HCT116 (cell line): ENCODE data around the gene FBLN7. TPM values are rescaled to one million over a fixed set of nuclear protein-coding genes. Genes with fewer than 3 reads are reported as not detected.

Experiments
- ATAC-seq: fragments of 200-7000 bp; cut with Tn5 transposase; 2 replicates; pipeline ENCODE4 v1.9.1; 2020; ENCODE audit warnings: mild to moderate bottlenecking, moderate library complexity
- BruUV-seq: library from RNA; stranded (reverse); fragments of 400-500 nt; replicated peaks from 2 replicates; lab custom pipeline; 2021; lab: Mats Ljungman, UMichigan
- CTCF ChIA-PET: fragments of 300-600 bp; sonication (Branson Sonifier 250); formaldehyde crosslinking; loops from one replicate; lab custom pipeline; 2021; ENCODE audit warnings: antibody characterized with exemption; lab: Charles Lee
- POLR2A ChIA-PET: fragments of 300-600, 350-600 bp; sonication (Branson Sonifier 250); formaldehyde crosslinking; loops from one replicate; lab custom pipeline; 2021; ENCODE audit warnings: antibody characterized with exemption; lab: Charles Lee
- RAD21 ChIA-PET, 2 experiments: fragments of 300-600 bp; sonication (Branson Sonifier 250); formaldehyde crosslinking; loops; one replicate each; lab custom pipeline; 2023; ENCODE audit warnings: low total read pairs in 2 of 2; ENCODE audit not compliant: uncharacterized antibody in 2 of 2, unreplicated experiment in 2 of 2, low non-redundant PET in 1 of 2; lab: Charles Lee
- DNase-seq: peaks from one replicate; pipeline ENCODE4 v3.0.0-alpha.2; 2010; ENCODE audit warnings: low read depth, low spot score
- H2AFZ ChIP-seq: fragments of 200-600 bp; shearing (Covaris generic), sonication (generic); 2 replicates; pipeline ENCODE4 v1.6.1; 2017; ENCODE audit warnings: low read depth, mixed run types, mixed read lengths, antibody characterized with exemption, low read length; ENCODE audit not compliant: poor library complexity, severe bottlenecking
- H3K27ac ChIP-seq: 2 replicates; pipeline ENCODE4 v1.5.1; 2012; ENCODE audit warnings: low read depth, low read length
- H3K27me3 ChIP-seq: fragments of 200-600 bp; sonication (generic); 2 replicates; pipeline ENCODE4 v1.6.1; 2016; ENCODE audit warnings: mixed run types, low read length, mixed read lengths; ENCODE audit not compliant: insufficient read depth
- H3K36me3 ChIP-seq, 2 experiments: fragments of 200-500 bp in 1 of 2; fragments of 200-600 bp in 1 of 2; sonication (Bioruptor generic) in 1 of 2; sonication (generic) in 1 of 2; 2 replicates each; pipeline versions ENCODE4 v1.5.1 to v1.6.1; 2014 to 2016; ENCODE audit warnings: low read length in 2 of 2, inconsistent platforms in 1 of 2, mixed read lengths in 1 of 2, mixed run types in 1 of 2; ENCODE audit not compliant: insufficient read depth in 2 of 2, control insufficient read depth in 1 of 2
- H3K4me1 ChIP-seq, 2 experiments: fragments of 200-600 bp in 1 of 2; sonication (generic) in 1 of 2; 2 replicates each; pipeline versions ENCODE4 v1.5.1 to v1.6.1; 2012 to 2017; ENCODE audit warnings: low read length in 2 of 2, inconsistent platforms in 1 of 2, mild to moderate bottlenecking in 1 of 2, mixed read lengths in 1 of 2, mixed run types in 1 of 2, moderate library complexity in 1 of 2; ENCODE audit not compliant: insufficient read depth in 2 of 2, control insufficient read depth in 1 of 2
- H3K4me2 ChIP-seq: fragments of 200-600 bp; sonication (generic); 2 replicates; pipeline ENCODE4 v1.6.1; 2017; ENCODE audit warnings: mixed run types, low read length, mixed read lengths
- H3K4me3 ChIP-seq, 2 experiments: fragments of 200-600 bp in 1 of 2; sonication (generic) in 1 of 2; replicated peaks in 1 of 2; 2 replicates each; pipeline ENCODE4 v1.5.1; 2011 to 2016; ENCODE audit warnings: low read length in 2 of 2, control low read depth in 1 of 2, low read depth in 1 of 2, mild to moderate bottlenecking in 1 of 2, mixed read lengths in 1 of 2, mixed run types in 1 of 2
- H3K79me2 ChIP-seq: fragments of 200-600 bp; sonication (generic); 2 replicates; pipeline ENCODE4 v1.6.1; 2017; ENCODE audit warnings: mild to moderate bottlenecking, mixed run types, low read length, moderate library complexity, mixed read lengths; ENCODE audit not compliant: insufficient read depth
- H3K9ac ChIP-seq: fragments of 200-600 bp; sonication (generic); 2 replicates; pipeline ENCODE4 v1.6.1; 2016; ENCODE audit warnings: low read length, mixed read lengths
- H3K9me2 ChIP-seq: fragments of 200-600 bp; sonication (generic), shearing (Covaris generic); 2 replicates; pipeline ENCODE4 v1.6.1; 2017; ENCODE audit warnings: mixed run types, mild to moderate bottlenecking, moderate library complexity; ENCODE audit not compliant: insufficient read depth
- H3K9me3 ChIP-seq, 2 experiments: fragments of 200-500 bp in 1 of 2; fragments of 200-600 bp in 1 of 2; sonication (Bioruptor generic) in 1 of 2; sonication (generic) in 1 of 2; 2 replicates each; pipeline ENCODE4 v1.6.1; 2014 to 2017; ENCODE audit warnings: low read length in 2 of 2, mixed read lengths in 2 of 2, inconsistent platforms in 1 of 2, low read depth in 1 of 2, mild to moderate bottlenecking in 1 of 2, mixed run types in 1 of 2, moderate library complexity in 1 of 2; ENCODE audit not compliant: control insufficient read depth in 1 of 2, insufficient read depth in 1 of 2
- H4K20me1 ChIP-seq: fragments of 200-600 bp; sonication (generic), shearing (Covaris generic); 2 replicates; pipeline ENCODE4 v1.6.1; 2017; ENCODE audit warnings: mixed run types, mild to moderate bottlenecking, moderate library complexity; ENCODE audit not compliant: insufficient read depth
- ATF3 ChIP-seq: IDR thresholded peaks from 2 replicates; pipeline ENCODE4 v1.6.1; 2012
- CBX3 ChIP-seq: IDR thresholded peaks from 2 replicates; pipeline ENCODE4 v1.6.1; 2012; ENCODE audit warnings: low read depth
- CEBPB ChIP-seq: IDR thresholded peaks from 2 replicates; pipeline ENCODE4 v1.6.1; 2012; ENCODE audit warnings: low read depth
- CTCF ChIP-seq, 3 experiments: fragments of 200-600 bp in 1 of 3; sonication (generic) in 1 of 3; IDR thresholded peaks in 2 of 3; conservative IDR thresholded peaks in 1 of 3; 2 replicates each; pipeline ENCODE4 v1.5.1; 2012 to 2017; ENCODE audit warnings: low read depth in 2 of 3, low read length in 2 of 3, antibody characterized with exemption in 1 of 3, borderline replicate concordance in 1 of 3, control low read depth in 1 of 3, mild to moderate bottlenecking in 1 of 3, mixed read lengths in 1 of 3, mixed run types in 1 of 3, moderate library complexity in 1 of 3; ENCODE audit not compliant: insufficient read depth in 1 of 3
- EGR1 ChIP-seq: IDR thresholded peaks from 2 replicates; pipeline ENCODE4 v1.6.1; 2012; ENCODE audit warnings: low read depth
- ELF1 ChIP-seq: IDR thresholded peaks from 2 replicates; pipeline ENCODE4 v1.6.1; 2012; ENCODE audit warnings: low read depth, borderline replicate concordance
- EZH2 ChIP-seq: fragments of 200-600 bp; sonication (generic); IDR thresholded peaks from 2 replicates; pipeline ENCODE4 v1.6.1; 2017; ENCODE audit warnings: antibody characterized with exemption, mixed run types
- FOSL1 ChIP-seq: IDR thresholded peaks from 2 replicates; pipeline ENCODE4 v1.6.1; 2012; ENCODE audit warnings: low read depth
- JUND ChIP-seq: IDR thresholded peaks from 2 replicates; pipeline ENCODE4 v1.6.1; 2012
- POLR2A ChIP-seq: IDR thresholded peaks from 2 replicates; pipeline ENCODE4 v1.7.0; 2011; ENCODE audit warnings: borderline replicate concordance; ENCODE audit not compliant: insufficient read depth, insufficient read length; ENCODE audit errors: extremely low read depth
- RAD21 ChIP-seq: IDR thresholded peaks from 2 replicates; pipeline ENCODE4 v1.6.1; 2012; ENCODE audit warnings: low read depth, mild to moderate bottlenecking
- REST ChIP-seq: IDR thresholded peaks from 2 replicates; pipeline ENCODE4 v1.6.1; 2012; ENCODE audit warnings: low read depth
- SIN3A ChIP-seq: IDR thresholded peaks from 2 replicates; pipeline ENCODE4 v1.6.1; 2012; ENCODE audit warnings: low read depth
- TCF7L2 ChIP-seq: IDR thresholded peaks from 2 replicates; pipeline ENCODE4 v1.7.0; 2011; ENCODE audit warnings: borderline replicate concordance, inconsistent platforms; ENCODE audit not compliant: insufficient read depth, insufficient read length; ENCODE audit errors: extremely low read depth
- YY1 ChIP-seq: IDR thresholded peaks from 2 replicates; pipeline ENCODE4 v1.6.1; 2011; ENCODE audit warnings: low read length, low read depth, moderate library complexity, mild to moderate bottlenecking; ENCODE audit not compliant: insufficient replicate concordance; ENCODE audit errors: extremely low read depth
- ZFX ChIP-seq: fragments of 450-650 bp; IDR thresholded peaks from 2 replicates; pipeline ENCODE4 v1.6.1; 2017
- ZNF274 ChIP-seq: fragments of 200-500 bp; sonication (Bioruptor generic); IDR thresholded peaks from 2 replicates; pipeline ENCODE4 v1.6.1; 2014; ENCODE audit warnings: mild to moderate bottlenecking, low read depth, low read length, inconsistent platforms
- intact Hi-C: fragments of 100-400 bp; cut with micrococcal nuclease; formaldehyde crosslinking; loops from 2 replicates; pipeline ENCODE4 v1.10.0; 2022
- total RNA-seq: library from RNA; stranded (reverse); gene quantifications from one replicate; pipeline ENCODE4 v1.2.1, GENCODE V29; 2021; ENCODE audit not compliant: unreplicated experiment
- TF ChIP-seq, protein P1 (sequence below): IDR thresholded peaks from 2 replicates; pipeline ENCODE4 v1.6.1; 2012

Gene FBLN7
- total RNA-seq, 1 experiment from 2014 or later = 0.34 TPM

DNA sequence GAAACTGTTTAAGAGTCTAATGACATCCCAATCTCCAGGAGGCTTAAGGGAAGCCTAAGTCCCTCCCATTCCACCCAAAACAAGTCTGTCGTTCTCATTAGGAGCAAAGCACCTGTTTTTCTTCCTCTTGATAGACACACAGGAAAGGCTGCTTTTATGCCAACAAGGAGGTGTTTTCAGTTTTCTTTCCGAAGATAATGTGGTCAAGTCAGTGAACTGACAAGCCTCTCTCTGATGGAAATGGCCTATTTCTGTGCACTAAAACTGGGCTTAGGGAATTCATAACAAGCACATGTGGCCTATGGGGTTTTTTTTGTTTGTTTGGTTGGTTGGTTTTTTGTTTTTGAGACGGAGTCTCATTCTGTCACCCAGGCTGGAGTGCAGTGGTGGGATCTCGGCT, 36.2 kb downstream of the FBLN7 start:
- ATAC-seq = no peak
- Histone ChIP-seq H4K20me1 (no peaks in the 10 kb centered on the region), H3K9ac (no peak overlapping the region), H3K36me3 (no peaks in the 10 kb centered on the region), H2AFZ (no peak overlapping the region), H3K9me2 (no peaks in the 10 kb centered on the region), H3K4me1 (no peaks in the 10 kb centered on the region), H3K27me3 (no peaks in the 10 kb centered on the region), H3K79me2 (no peaks in the 10 kb centered on the region), H3K27ac (no peak overlapping the region), H3K4me2 (no peak overlapping the region), H3K4me3 (no peak overlapping the region), H3K9me3 (no peaks in the 10 kb centered on the region)
- TF ChIP-seq ZNF274 (no peak), EZH2 (no peak), CTCF (IDR thresholded peaks at IDR 0.05 in 2 of 3, conservative IDR thresholded peaks at IDR 0.05 in 1 of 3; ENCODE audit: borderline replicate concordance in 1 of 3, insufficient read depth in 1 of 3, low read depth in 2 of 3, low read length in 2 of 3) (no peak), JUND (no peak), ATF3 (no peak), REST (no peak), SIN3A (no peak), YY1 (no peak), CEBPB (no peak), EGR1 (no peak), ELF1 (no peak), RAD21 (no peak), FOSL1 (no peak), POLR2A (no peak), CBX3 (no peak), TCF7L2 (no peak), ZFX (no peak)
- TF ChIP-seq, protein P1, sequence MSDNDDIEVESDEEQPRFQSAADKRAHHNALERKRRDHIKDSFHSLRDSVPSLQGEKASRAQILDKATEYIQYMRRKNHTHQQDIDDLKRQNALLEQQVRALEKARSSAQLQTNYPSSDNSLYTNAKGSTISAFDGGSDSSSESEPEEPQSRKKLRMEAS = no peak
- intact Hi-C loops = no loop called here
- POLR2A ChIA-PET = no interaction called here
- DNase-seq = no peak
- CTCF ChIA-PET = no interaction called here
- RAD21 ChIA-PET = no interaction called here
- no TSS peak for BruUV-seq
